Osteocyte (in vitro differentiated cells): Measurements from ENCODE around the gene GNB5. TPM values are rescaled to one million over a fixed set of nuclear protein-coding genes. Genes with fewer than 3 reads are reported as not detected.

ENCODE experiments used
- DNase-seq: peaks from one replicate; pipeline ENCODE4 v3.0.0; 2021; ENCODE audit warnings: mixed read lengths; ENCODE audit not compliant: unreplicated experiment; ENCODE audit errors: extremely low spot score
- H3K27ac Mint-ChIP-seq: one replicate; pipeline ENCODE4 v1.8.0; 2021; ENCODE audit warnings: mild to moderate bottlenecking, mixed read lengths; ENCODE audit not compliant: unreplicated experiment
- H3K27me3 Mint-ChIP-seq: one replicate; pipeline ENCODE4 v1.8.0; 2021; ENCODE audit warnings: mixed read lengths; ENCODE audit not compliant: unreplicated experiment
- H3K36me3 Mint-ChIP-seq: one replicate; pipeline ENCODE4 v1.8.0; 2021; ENCODE audit warnings: mixed read lengths; ENCODE audit not compliant: unreplicated experiment
- H3K4me1 Mint-ChIP-seq: one replicate; pipeline ENCODE4 v1.8.0; 2021; ENCODE audit warnings: mixed read lengths; ENCODE audit not compliant: unreplicated experiment
- H3K4me3 Mint-ChIP-seq: one replicate; pipeline ENCODE4 v1.8.0; 2021; ENCODE audit warnings: mild to moderate bottlenecking, moderate library complexity, mixed read lengths; ENCODE audit not compliant: unreplicated experiment
- H3K9me3 Mint-ChIP-seq: one replicate; pipeline ENCODE4 v1.8.0; 2021; ENCODE audit warnings: mixed read lengths; ENCODE audit not compliant: unreplicated experiment
- total RNA-seq: library from RNA; stranded (reverse); gene quantifications from 2 replicates; pipeline ENCODE4 v1.2.1, GENCODE V29; 2021
- TF ChIP-seq, protein P1 (sequence below): fragments of 200-600 bp; sonication (generic); IDR thresholded peaks from 2 replicates; pipeline ENCODE4 v1.5.0; 2021; ENCODE audit warnings: antibody characterized with exemption, mild to moderate bottlenecking, moderate library complexity

The GNB5 gene
- total RNA-seq, 1 donor from 2014 or later, result 34.0 TPM

DNA sequence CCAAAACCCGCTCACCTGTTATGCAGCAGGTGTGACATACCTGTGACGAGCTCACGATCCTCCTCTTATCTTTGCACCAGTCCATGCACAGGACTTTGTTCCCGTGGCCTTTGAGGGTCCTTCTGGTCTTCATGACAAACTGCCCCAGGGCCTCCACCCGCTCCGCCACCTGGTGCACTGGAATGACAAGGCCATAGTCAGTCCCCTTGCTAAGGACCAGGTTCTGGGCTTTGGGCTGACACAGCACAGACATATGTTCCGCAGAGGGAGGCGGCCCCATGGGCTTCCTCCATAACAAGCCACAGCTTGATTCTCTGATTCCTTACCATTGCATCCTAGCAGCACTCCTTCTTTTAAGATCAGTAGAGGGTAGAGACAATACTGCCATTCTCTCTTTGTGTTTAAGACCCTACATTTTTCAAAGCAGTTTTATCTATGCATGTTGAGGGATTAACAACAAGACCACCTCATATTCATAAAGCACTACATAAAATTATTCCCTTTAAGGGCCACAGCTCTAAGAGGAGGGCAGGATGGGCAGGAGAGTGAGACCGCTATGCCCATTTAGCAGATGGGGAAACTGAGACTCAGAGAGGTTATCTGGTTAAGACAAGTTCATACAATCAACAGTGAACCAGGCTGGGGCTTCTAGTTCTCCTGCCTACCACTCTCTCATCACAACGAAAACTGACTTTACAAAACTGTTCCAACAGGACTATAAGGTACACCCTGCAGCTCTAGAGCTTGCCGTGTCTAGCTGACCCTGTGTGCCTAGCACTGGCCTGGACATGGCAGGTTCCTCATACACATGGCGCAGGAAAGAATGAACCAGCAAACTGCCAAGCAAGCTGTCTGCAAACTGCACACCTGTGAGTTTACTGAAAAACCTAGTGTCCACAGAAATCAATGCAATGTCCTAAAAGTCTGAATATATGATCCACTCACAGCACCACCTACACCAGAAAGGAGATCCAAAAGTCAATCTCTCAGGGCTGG is 37.0 kb downstream of the GNB5 start:
- H3K4me3 Mint-ChIP-seq, result no peak overlapping the region
- H3K27ac Mint-ChIP-seq, result no peak overlapping the region
- H3K27me3 Mint-ChIP-seq, result no peaks in the 10 kb centered on the region
- no peaks in the 10 kb centered on the region for H3K4me1 Mint-ChIP-seq
- no peaks in the 10 kb centered on the region for H3K9me3 Mint-ChIP-seq
- TF ChIP-seq, protein P1, sequence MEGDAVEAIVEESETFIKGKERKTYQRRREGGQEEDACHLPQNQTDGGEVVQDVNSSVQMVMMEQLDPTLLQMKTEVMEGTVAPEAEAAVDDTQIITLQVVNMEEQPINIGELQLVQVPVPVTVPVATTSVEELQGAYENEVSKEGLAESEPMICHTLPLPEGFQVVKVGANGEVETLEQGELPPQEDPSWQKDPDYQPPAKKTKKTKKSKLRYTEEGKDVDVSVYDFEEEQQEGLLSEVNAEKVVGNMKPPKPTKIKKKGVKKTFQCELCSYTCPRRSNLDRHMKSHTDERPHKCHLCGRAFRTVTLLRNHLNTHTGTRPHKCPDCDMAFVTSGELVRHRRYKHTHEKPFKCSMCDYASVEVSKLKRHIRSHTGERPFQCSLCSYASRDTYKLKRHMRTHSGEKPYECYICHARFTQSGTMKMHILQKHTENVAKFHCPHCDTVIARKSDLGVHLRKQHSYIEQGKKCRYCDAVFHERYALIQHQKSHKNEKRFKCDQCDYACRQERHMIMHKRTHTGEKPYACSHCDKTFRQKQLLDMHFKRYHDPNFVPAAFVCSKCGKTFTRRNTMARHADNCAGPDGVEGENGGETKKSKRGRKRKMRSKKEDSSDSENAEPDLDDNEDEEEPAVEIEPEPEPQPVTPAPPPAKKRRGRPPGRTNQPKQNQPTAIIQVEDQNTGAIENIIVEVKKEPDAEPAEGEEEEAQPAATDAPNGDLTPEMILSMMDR, result no peak
- H3K36me3 Mint-ChIP-seq, result peaks cover 26% of the 10 kb centered on the region
- DNase-seq, result no peak

DNA sequence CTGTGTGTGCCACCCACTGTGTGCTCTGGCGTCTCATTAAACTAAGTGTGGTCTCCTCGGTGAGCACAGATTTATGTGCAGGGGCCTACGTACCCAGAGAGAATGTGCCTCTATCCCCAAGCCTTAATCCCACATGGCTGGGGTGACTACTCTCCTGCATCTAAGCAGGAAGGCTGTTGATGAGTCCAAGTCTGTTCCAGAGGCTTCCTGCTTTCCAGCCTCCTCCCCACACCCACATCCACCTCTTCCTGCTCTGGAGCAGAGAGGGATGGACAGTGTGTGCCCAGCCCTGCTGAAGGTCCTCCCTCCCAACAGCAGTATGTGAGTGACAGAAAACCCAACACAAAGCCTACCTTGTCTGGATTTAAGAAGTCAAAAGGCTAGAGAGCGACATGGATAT is 39.8 kb downstream of the GNB5 start:
- no peak overlapping the region for H3K27ac Mint-ChIP-seq
- H3K4me1 Mint-ChIP-seq, result no peaks in the 10 kb centered on the region
- H3K4me3 Mint-ChIP-seq, result no peak overlapping the region
- H3K9me3 Mint-ChIP-seq, result no peaks in the 10 kb centered on the region
- TF ChIP-seq, protein P1, result no peak
- no peak for DNase-seq
- no peaks in the 10 kb centered on the region for H3K27me3 Mint-ChIP-seq
- peaks cover 39% of the 10 kb centered on the region for H3K36me3 Mint-ChIP-seq

DNA sequence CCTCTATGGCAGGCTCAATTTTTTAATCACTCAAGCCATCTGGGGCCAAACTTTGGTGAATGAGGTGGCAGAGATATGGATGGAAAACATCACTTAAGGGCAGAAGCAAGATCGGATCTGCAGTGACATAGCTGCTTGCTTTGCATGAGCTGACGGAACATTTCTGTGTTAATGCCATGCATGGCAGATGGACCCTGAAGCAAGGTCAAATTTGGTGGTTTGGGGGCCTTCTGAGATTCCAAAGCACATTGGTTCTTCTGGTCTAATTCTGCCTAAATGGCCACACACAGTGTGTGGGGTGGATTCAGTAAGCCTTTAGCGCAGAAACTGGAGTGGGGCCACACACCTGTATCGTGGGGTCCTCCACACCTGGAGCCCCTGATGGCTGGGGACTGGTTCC is 40.3 kb downstream of the GNB5 start:
- Mint-ChIP-seq H3K36me3 (peaks cover 40% of the 10 kb centered on the region), H3K4me3 (no peak overlapping the region), H3K4me1 (no peaks in the 10 kb centered on the region), H3K27me3 (no peaks in the 10 kb centered on the region), H3K9me3 (no peaks in the 10 kb centered on the region), H3K27ac (no peak overlapping the region)
- TF ChIP-seq, protein P1, result no peak
- peak; percentile 56 for DNase-seq

DNA sequence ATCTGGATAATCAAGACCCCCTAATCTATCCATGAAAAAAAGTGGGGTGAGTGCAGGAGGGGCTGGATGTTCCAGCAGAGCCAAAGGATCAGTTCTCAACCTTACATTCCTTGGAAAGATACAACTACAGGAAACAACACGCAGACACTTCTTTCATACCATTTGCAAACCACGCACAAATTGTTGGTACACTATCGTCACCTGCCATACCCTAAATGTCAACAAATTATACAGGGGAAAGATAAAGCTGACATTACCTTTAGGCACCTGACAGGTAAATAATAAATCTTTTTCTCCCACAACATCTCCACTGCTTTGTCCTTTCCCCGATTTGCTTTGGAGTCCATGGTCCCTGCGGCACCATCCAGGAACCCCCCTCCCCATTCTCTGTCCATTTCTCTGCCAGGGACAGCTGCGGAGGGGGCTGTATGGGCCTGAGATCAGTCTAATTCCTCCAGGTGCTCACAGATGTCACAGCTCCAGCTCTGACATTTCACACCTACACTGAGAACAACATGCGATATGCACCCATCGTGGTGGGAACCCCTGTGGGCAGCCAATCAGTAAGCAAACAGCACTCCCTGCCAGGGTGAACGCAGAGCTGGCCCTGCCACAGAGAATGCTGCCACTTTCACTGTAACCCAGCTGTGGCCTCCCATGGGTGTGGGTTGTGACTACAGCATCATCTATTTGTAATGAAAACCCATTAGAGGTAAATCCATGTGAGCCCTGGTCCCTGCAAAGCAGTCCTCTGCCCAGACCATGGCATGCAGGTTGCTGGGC is 41.0 kb downstream of the GNB5 start:
- TF ChIP-seq, protein P1, result no peak
- Mint-ChIP-seq H3K27ac (no peak overlapping the region), H3K36me3 (peaks cover 43% of the 10 kb centered on the region), H3K27me3 (no peaks in the 10 kb centered on the region), H3K4me1 (no peaks in the 10 kb centered on the region), H3K9me3 (no peaks in the 10 kb centered on the region), H3K4me3 (no peak overlapping the region)
- peak; percentile 69 for DNase-seq

DNA sequence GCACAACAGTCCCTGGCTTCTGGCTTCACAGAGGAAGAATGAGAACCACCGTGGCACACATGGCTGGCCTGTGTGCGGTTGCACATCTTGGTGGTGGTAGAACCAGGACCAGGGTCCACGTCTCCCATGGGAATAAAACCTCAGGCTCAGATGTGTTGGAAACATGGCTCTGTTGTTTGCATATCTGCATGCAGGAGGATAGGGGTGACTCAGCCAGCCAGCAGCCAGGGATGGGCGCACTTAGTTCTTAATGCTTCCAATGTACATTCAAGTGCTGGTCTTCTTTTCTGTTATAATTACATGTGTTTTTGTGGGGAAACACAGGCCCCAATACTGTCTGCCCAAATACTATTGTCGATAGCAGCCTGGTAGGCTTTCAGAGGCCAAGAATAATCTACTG is 42.8 kb downstream of the GNB5 start:
- peak; percentile 71 for DNase-seq

More for the DNA sequence above, 42.8 kb downstream of the GNB5 start:
- Mint-ChIP-seq H3K27ac (no peak overlapping the region), H3K27me3 (no peaks in the 10 kb centered on the region), H3K9me3 (no peaks in the 10 kb centered on the region), H3K4me1 (peaks cover 15% of the 10 kb centered on the region), H3K36me3 (peaks cover 41% of the 10 kb centered on the region), H3K4me3 (no peak overlapping the region)
- TF ChIP-seq, protein P1, result no peak
